ENCODE results near the gene LGR4.

The LGR4 gene

DNA sequence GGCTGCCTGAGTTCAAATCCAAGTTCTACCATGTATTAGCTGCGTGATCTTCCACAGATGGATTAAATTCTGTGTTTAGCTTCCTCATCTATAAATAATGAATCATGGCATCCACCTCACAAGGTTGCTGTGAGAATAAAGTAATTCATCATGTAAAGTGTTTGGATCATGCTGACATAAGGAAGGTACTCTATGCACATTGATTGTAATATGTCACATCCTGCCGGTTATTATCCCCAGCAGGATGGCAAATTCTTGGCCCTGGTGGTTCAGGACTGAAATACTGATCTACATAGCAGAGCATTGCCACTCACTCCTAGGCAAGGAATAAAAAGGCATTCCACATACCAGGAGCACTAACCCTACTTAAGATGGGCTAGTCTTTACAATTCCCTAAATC is 40.8 kb downstream of the LGR4 start:
- no peak for DNase-seq (ENCODE audit: low read depth in 2 of 2)

DNA sequence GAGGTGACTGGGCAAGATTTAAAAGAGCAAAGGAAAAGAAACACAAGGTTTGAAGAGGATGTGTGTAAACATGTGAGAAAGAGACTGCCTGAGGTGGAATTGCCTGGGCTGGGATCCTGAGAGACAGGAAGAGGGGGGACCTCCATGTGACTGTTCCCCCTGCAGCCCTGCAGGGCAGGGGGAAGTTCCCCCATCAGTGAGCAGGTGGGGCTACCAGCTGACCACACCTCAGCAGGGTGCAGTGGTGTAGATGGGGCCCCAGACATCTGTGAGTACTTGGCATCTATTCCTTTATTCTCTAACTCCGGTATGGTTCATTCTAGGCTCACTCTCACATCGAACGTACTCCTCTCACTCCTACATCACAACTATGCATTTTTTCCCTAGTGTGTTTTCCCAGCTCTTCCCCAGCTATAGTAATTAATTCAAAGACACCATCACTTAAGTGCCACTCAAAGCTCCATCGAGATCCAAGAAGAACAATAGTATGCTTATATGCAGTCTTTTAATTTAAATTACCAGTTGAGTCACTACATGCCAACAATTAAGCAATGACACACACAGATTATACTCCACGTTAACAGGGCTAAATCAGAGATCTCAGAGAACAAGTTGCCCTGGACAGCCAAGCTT is 42.7 kb downstream of the LGR4 start:
- no peak for DNase-seq (ENCODE audit: low read depth in 2 of 2)

DNA sequence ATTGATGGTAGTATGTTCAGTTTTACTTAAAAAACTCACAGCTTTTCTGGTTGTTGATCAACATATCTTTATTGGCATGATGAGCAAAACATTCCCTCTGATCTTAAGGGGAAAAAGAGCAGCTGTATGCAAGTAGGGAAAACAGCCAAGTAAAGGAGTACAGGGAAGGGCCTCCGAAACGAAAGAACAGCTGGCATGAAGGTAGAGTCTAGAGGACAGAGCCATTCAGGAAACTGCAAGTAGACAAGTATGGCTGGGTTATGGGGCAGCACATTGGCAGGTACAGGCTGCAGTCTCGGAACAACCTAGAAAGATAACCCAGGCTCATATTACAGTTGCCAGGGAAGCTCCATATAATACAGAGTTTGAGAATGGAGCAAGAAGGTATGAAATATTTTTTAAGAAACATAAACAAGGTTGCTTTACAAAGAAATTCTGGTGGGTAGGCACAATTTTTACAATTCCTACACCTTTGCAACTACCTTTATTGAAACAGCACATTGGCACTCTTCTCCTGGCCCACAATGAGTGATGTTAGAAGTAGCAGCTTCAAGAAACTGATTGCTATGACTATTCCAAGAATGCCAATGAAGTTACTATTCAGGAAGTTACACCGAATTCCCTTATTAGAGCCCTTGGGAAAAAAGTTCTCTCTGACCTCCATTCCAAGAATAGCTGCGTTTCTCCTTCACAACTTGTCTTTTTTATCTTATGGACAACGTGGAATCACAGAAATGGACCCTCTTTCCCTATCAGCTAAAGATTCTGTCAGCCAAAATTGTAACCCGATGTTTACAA is 45.2 kb downstream of the LGR4 start:
- DNase-seq (ENCODE audit: low read depth in 2 of 2) = no peak

DNA sequence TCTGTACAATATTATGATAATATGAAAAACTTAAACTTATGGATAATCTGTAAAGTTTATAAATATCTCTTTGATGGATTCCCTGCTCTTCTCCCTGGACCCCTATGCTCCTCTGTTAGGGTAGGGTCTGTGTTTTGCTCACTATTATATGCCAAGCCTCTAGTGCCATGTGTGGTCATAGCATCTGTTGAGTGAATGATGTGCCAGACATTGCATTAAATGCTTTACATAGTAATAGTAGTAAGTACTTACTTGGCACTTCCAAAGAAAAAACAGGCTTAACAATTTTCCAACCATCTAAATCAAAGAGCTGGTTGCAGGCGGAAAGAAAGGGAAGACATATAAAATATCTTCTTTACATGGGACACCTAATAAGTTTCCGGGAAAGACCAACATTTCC is 46.8 kb downstream of the LGR4 start:
- no peak for DNase-seq (ENCODE audit: low read depth in 2 of 2)

DNA sequence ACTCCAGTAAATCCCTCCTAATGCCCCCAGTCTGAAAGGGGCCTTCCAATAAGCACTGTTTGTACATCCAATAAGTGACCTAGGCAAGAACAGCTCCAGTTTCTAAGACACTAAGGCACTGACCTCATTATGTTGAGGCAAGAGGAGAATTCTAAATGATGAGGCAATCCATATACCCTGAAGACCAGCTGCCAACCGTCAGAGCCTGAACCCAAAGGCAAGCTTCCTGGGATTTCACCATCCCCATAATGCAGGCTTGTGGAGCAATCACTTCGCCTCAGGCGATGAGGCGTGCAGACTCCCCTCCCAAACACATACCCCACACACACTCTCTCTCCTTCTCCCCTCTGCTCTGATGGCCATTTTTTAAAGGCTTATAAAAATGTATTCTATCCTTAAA is 49.5 kb downstream of the LGR4 start:
- DNase-seq (ENCODE audit: low read depth in 2 of 2) = no peak

DNA sequence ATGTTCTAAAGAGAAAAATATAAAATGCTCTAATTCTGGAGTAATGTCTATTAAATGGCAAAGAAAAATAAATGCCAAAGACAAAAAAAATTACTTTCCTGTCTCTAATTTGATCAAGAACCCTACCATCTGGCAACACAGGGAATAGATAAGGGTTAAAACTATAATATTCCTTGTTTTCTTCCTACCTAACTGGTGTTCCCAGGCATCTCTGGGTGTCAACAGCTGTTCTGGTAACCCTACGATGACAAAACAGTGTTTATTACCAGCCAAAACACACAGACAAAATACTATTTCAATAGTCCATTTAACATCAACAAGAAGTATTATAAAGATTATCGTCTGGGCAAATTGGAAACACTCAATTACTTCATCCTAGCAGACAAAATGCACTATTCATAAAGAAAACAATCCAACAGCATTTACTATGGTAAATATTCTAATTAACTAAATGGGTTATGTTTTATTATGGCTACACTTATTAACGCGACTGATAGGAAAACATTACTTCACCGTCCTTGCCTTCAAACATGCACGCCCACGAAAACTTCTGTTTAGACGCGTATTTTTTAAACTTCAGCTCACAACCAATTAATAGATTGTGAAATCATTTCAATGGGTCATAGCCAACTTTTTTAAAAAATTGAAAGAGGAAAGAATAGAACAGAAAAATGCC is 50.6 kb downstream of the LGR4 start:
- DNase-seq (ENCODE audit: low read depth in 2 of 2) = no peak

DNA sequence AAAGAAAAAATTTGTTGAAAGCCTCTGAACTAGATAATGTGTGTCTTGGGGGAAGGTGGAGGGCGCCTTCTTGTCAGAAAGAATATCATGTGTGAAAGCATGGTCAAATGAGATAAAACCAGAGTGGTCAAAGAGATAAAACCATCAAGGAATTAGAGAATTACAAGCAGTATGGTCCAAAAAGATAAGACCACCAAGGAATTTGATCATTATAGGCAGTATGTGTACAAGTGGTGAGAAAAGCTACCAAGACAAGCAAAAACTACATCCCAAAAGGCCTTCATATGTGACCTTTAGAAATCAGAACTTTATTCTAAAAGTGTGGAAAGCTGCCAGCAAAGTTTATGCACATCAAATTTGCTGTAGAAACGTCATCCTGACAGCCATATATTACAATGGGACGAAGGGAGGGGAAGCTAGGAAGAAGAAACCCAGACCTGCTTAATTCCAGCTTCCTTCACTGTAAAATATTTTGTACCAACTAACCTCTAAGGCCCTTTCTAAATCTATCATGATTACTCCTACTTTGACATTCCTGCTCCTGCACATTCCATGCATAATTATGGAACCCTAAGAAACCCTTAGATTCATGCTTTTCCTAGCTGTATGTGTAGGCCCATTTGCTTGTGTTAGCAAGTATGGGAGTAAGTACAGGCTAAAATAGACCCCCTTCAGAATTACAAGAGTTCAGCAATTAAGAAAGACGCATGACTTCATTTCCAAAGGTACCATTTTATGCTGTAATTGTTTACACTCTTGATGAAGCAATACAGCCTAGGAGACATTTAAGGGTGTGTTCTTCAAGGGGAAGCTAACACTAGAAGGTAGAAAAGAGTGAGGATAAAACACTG is 51.6 kb downstream of the LGR4 start:
- DNase-seq (ENCODE audit: low read depth in 2 of 2) = no peak

DNA sequence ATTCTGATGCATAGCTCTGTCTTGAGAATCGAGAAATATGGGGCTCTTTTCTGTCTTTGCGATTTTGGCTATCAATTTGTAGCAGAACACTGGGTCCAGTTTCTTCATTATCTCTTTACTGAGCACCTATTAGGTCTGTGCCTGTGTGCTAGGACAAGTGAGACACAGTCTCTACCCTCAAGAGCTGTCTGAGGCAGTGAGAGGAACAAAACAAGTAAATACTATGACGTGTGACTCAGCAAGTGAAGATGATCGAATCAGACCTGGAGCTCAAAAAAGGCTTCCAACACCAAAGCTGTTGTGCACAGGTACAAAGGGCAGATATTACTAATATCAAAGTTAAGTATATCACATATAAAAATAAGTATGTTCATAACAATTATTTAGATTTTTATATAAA is 52.4 kb downstream of the LGR4 start:
- no peak for DNase-seq (ENCODE audit: low read depth in 2 of 2)

DNA sequence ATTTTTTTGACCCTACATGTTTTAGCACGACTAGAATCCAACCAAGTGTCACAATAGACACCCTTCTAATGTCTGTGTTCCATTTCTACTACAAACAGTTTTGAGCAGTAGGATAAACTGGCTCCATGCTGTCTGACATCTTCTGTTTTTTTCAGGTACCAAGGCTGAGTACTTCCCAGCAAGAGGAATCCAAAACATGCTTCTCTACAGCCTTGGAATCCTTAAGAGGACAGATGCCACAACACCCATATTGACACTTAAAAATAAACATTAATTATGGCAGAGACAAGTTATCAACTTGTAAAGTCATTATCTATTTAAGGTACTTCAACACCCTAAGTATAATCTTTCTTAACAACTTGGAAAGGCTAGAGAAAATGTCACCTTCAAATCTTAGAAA is 54.2 kb downstream of the LGR4 start:
- DNase-seq (ENCODE audit: low read depth in 2 of 2) = no peak

DNA sequence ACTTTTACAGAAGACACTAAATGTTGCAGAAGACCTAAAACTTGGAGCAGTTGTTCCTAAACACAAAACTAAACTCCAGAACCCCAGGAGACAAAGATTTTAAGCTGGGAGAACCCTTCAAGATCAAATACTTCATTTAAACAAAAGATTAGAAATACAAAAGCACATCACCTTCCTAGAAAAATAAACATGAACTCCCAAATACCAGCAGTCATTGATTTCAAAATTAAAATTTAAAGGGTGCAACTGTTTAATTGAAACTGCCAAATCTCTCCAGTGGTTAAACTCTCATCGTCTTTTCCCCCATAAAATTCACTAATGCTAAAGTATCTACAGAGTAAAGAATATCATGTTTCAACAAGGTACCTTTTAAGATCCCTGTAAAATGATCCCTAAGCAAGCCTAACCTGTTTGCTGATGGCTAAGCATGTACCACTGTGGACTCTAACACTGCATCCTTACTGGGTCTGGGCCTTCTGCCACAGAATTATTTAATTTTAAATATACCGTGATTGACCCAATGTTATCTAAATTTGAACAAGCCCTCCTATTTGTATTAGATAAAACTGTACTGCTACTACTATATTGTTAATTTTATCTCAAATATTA is 55.9 kb downstream of the LGR4 start:
- no peak for DNase-seq (ENCODE audit: low read depth in 2 of 2)

DNA sequence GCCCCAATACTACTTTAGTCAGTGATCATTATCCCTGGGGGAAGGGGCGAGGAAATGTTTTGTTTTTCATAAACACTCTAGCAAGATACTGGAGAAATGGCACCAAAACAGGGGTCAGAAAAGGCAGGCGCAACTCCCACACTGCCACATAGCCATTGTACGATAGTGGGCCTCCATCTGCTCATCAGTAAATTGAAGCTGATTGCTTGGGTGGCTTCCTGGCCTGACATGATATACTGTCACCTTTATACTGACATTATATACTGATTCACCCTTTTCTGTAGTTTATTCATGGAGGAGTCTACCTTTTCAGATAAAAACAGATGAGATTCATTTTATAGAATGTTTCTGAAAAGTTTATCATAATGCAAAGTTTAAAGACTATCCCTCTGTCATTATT is 57.9 kb downstream of the LGR4 start:
- no peak for DNase-seq (ENCODE audit: low read depth in 2 of 2)

DNA sequence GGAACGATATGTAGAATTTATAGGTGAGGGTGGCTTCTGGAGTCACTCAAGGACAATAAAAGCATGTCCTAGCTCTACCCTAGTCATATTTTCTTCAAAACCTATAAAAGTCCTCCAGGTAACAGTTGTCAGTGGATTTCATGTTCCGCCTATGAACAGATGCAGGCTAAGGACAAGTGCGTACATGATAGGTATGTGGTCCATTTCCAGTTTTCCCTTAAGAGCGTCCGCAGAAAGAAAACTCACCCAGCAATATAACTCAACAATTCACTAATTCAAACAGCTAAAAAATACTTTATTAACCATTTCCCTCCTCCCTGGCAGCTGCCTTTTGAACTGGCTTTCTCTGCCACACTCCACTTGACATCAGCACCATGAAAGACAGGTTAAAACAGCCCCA is 59.4 kb downstream of the LGR4 start:
- DNase-seq (ENCODE audit: low read depth in 2 of 2) = no peak

DNA sequence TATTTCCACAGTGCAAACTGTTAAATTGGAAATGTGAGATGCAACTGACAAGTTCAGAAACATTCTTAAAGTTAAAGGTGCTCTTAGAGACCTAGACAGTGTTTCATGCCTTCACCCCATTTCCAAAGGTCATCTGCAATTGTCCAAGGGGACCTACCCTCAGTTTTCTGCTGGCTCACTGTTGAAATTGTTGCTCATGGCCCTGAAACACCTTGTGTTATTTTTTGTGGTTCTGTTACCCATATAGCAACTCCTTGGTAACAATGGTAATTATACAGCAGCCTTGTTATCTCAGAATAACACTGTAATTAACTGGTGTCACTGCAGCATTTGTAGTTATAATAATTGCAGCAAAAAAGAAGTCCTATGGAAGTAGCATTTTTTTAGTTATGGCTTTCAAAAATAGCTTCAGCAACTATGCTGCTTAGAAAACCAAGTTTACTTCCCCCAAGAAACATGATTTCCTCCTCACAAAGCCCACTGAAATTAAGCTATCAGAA is 60.3 kb downstream of the LGR4 start:
- DNase-seq (ENCODE audit: low read depth in 2 of 2) = no peak

DNA sequence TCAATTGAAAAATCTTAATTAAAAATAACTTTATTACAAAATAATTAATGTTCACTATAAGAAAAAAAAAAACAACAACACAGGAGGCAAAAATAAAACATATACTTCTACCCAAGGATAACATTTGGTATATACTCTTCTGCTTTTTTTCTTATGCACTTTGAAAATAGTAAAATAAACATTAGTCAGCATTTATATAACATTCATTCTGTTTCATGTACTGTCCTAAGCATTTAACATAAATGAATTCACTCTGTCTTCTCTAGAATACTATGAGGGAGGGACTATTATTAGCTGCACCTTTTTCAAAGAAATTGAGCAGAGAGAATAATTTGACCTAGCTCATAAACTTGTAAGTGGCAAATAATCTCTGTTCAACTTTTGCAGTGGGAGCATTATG is 61.3 kb downstream of the LGR4 start:
- DNase-seq (ENCODE audit: low read depth in 2 of 2) = no peak

DNA sequence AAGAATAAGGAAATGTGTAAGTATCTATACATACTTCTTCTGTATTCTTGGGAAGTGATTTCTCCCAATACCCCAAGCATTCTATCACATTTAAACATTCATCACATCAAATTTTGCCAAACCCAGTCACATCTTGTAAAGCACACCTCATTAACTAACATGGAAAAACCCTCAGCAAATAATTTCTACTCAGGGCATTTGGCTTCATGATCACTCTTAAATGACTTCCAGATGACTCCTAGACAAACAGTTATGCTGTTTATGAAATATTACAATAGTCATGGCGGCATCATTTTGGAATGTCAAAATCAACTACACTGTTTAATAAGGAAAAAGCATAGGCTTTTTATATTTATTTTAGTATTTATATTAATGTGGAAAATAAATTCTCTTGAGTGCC is 62.3 kb downstream of the LGR4 start:
- no peak for DNase-seq (ENCODE audit: low read depth in 2 of 2)

DNA sequence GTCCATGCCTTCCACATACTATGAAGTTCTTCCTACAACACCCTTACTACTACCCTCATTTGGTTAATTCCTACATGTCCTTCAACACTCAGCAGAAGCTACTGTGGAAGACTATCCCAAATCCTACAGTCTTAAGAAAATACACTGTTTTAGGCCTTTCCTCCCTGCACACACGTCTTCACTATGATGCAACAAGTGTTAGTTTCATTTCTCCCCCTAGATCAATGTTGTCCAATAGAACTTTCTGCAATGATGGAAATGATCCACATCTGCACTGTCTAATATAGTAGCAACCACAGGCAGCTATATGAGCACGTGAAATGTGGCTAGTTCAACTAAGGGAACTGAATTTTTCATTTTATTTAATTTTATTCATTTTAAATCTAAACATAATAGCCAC is 62.8 kb downstream of the LGR4 start:
- DNase-seq (ENCODE audit: low read depth in 2 of 2) = no peak

DNA sequence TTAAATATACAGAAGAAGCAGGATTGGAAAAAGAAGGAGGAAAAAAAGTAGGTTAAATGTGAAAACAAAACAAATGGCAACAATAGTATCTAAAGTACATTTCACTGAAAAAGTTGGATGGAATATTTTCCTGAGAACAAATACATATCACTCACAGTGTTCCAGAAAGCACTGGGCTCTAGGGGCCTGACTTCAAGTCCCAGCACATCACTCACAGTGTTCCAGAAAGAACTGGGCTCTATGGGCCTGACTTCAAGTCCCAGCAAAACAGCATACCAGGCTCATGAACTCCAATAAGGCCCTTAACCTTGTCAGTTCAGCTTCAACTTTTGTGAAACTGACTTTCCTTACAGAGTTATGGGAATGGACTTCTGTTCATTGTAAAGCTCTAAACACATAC is 63.5 kb downstream of the LGR4 start:
- DNase-seq (ENCODE audit: low read depth in 2 of 2) = no peak

DNA sequence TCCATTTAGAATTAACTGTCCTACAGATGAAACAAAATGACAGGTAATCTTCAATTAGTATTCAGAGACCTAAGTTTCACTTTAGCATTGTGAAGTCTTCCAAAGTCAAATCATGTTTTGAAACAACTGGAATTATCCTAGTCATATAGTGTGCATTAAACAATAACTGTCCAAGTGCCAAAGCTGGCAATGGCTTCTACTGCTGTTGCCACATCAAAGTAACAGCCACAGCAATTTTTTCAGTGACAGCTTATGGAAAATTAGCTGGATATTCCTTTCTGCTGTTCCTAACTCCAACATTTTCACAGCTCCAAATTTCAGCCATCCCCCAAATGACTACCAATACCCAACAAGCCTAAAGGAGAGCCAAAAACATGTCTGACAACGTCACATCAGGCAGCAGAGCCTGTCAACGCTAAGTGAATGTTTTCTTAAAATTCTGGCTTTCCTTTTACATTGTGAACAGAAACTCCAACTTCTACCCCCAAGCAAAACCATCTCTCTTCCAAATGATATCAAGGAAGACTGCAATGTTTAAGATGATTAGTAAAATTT is 64.3 kb downstream of the LGR4 start:
- no peak for DNase-seq (ENCODE audit: low read depth in 2 of 2)

DNA sequence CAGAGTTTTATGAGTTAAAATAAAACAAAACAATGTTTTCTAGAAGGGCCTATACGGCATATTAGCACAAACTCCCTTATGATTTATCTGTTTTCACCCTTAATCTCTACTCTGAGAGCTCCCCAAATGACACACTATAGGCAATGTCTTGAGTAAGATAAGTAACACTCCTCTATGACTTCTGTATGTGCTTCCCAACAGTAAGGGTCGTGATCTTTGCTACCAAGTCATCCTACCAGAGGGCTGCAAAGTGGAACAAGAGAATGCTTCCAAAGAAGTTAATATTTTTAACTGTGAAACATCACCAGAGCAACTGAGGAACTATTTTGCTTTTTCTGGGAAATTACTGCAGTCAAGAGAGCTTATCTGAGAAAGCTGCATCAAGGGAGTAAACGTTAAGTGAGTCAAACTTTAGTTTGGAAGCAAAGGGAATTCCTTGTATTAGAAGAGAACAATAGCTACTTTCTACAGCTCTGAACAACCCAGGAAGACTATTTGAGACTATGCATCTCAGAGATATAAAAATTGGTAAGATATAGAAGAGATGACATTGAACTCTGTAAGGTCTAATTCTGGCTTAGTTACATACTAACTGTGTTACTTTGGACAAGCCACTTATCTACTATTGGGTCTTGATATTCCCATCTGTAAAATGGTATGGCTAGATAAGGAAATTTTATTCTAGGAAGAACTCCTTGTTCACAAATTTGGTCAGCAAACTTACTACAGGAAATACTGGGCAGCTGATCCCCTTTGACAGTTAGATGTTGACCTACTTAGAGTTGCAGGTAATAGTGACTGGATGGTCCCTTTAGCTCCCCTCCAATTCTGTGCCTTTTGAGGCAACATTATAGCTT is 65.9 kb downstream of the LGR4 start:
- no peak for DNase-seq (ENCODE audit: low read depth in 2 of 2)

DNA sequence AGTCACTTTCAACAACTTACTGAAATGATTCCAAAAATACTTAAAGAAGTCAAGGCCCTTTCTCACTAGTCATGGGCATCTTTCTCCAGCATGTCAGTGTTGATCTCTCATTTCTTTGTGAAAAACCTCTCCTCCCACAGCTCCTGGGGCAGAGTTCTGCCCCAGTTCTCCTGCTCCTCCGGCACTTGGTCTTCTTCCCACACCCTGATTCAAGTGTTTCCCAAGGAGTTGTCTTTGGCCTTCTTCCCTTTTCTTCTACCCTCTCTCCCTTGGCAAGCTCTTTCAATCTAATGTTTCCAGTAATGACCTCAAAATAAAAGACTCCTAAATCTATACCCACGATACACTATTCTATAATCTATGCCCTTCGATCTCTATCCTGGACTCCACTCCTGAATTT is 67.5 kb downstream of the LGR4 start:
- DNase-seq (ENCODE audit: low read depth in 2 of 2) = no peak

Measured in stimulated activated CD8-positive, alpha-beta memory T cell treated with anti-CD3 and anti-CD28 coated beads, Interleukin-15, amount 100 ng/mL, for 48 hours (primary cell).